Ascending aorta (tissue), 2 donors: Measurements from ENCODE around the gene MAP4K1. TPM values are rescaled to one million over a fixed set of nuclear protein-coding genes. Genes with fewer than 3 reads are reported as not detected.

Experiments used
- DNase-seq, 2 donors: peaks; one replicate each; pipeline ENCODE4 v3.0.0-alpha.2; 2019; ENCODE audit warnings: low spot score in 2 of 2
- H3K27ac ChIP-seq, 2 donors: fragments of 200-600 bp; sonication (generic); one replicate each; pipeline ENCODE4 v1.5.1; 2016 to 2017; ENCODE audit warnings: mild to moderate bottlenecking in 1 of 2
- H3K27me3 ChIP-seq: fragments of 200-600 bp; sonication (generic); one replicate; pipeline ENCODE4 v1.5.1; 2017
- H3K36me3 ChIP-seq, 2 donors: fragments of 200-600 bp; sonication (generic); one replicate each; pipeline ENCODE4 v1.5.1; 2016
- H3K4me1 ChIP-seq, 2 donors: fragments of 200-600 bp; sonication (generic); one replicate each; pipeline ENCODE4 v1.5.1; 2016 to 2017; ENCODE audit warnings: mild to moderate bottlenecking in 1 of 2
- H3K4me3 ChIP-seq, 2 donors: fragments of 200-600 bp; sonication (generic); one replicate each; pipeline ENCODE4 v1.5.1; 2016 to 2017; ENCODE audit warnings: mild to moderate bottlenecking in 1 of 2
- H3K9me3 ChIP-seq, 2 donors: fragments of 200-600 bp; sonication (generic); one replicate each; pipeline ENCODE4 v1.5.1; 2016
- intact Hi-C: fragments of 100-400 bp; cut with DNase I; formaldehyde crosslinking; loops from one replicate; pipeline ENCODE4 v1.15.1; 2023
- total RNA-seq: library from RNA; depleted of rRNA; stranded (reverse); fragments of >200 nt; gene quantifications from one replicate; pipeline ENCODE4 v1.1.0, GENCODE V29; 2016
- TF ChIP-seq, protein P1 (sequence below), 3 experiments: fragments of 200-600 bp in 2 of 3; fragments of 450-650 bp in 1 of 3; sonication (generic) in 2 of 3; IDR thresholded peaks; one replicate each; pipeline ENCODE4 v1.5.1; 2016 to 2019; ENCODE audit warnings: antibody characterized with exemption in 3 of 3, mild to moderate bottlenecking in 1 of 3, moderate library complexity in 1 of 3

MAP4K1 gene
- total RNA-seq, 1 donor from 2014 or later = 15.1 TPM

DNA sequence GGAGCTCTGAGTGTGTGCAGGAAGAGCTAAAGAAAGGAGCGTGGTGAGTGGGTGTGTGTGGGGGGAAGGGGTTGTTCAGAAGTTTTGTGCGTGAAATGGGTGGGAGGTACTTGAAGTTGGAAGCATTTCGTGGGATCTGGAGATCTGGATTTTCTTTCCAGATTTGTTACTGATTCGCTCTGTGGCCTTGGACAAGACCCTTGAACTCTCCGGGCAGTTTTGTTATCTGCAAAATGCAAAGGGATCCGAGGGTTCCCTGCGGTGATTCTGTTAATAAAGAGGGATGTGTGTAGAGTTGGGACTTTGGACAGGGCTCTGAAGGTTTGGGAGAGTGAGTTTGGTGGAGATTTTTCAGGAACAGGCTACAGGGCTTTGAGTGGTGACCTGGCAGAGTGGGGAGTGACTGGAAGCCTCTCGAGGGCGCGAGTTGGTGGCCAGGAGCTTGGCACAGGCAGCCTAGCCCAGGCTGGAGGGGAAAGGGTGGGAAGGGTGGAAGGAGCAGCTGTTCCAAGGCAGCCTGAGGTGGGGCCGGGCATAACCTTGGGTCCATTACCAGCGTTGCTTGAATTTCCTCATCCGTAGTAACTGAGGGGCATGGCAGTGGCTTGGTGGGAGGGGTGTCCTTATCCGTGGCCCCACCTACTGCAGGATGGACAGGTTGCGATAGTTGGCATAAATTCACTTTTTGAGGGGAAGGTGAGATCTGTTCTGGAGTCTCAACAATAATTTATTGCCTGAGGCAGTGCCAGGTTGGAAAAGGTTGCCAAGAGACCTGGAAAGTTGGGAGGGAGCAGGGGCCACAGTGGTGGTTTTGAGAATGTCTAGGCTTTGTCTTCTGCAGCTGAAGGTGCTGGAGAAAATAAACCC is 31.8 kb upstream of the MAP4K1 start:
- DNase-seq = no peak
- intact Hi-C loops = loop anchor here (2.0 to 10.0 kb wide), 4 partner anchors 63 to 755 kb away; partner anchors contain the start of gene ZFP36
- peak overlapping the region; percentile 92 to 96 for H3K27ac ChIP-seq
- H3K4me1 ChIP-seq = peaks cover 15 to 40% of the 10 kb centered on the region in 2 donors
- H3K9me3 ChIP-seq = no peaks in the 10 kb centered on the region
- peak overlapping the region; percentile 89 to 100 for H3K4me3 ChIP-seq
- no peaks in the 10 kb centered on the region for H3K27me3 ChIP-seq
- TF ChIP-seq, protein P1, sequence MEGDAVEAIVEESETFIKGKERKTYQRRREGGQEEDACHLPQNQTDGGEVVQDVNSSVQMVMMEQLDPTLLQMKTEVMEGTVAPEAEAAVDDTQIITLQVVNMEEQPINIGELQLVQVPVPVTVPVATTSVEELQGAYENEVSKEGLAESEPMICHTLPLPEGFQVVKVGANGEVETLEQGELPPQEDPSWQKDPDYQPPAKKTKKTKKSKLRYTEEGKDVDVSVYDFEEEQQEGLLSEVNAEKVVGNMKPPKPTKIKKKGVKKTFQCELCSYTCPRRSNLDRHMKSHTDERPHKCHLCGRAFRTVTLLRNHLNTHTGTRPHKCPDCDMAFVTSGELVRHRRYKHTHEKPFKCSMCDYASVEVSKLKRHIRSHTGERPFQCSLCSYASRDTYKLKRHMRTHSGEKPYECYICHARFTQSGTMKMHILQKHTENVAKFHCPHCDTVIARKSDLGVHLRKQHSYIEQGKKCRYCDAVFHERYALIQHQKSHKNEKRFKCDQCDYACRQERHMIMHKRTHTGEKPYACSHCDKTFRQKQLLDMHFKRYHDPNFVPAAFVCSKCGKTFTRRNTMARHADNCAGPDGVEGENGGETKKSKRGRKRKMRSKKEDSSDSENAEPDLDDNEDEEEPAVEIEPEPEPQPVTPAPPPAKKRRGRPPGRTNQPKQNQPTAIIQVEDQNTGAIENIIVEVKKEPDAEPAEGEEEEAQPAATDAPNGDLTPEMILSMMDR (IDR thresholded peaks at IDR 0.05) = no peak
- no peaks in the 10 kb centered on the region for H3K36me3 ChIP-seq

DNA sequence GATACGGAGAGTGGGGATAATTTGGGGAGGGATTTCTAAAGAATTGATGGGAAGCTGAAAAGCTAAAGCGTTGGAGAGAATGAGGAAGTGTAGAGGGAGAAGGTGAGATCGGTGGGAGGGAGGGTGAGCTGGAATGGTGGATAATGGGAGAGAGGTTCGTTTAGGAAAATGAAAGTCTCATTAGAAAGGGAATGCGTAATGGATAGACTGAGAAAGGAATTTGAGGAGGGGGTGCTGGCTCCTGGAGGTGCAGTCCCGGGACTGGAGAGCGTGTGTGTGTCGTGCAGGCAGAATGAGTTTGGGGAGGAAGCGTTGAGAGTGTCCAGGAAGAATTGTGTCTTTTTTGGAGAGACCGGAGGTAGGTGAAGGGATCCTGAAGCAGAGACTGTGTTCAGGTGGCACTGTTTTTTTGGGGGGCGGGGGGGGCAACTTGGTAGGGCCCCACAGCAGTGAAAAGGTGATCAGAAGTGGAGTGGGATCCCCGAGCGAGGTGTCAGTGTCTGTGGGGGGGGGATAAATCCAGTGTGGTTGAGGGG is 31.1 kb upstream of the MAP4K1 start:
- H3K27ac ChIP-seq = peak overlapping the region; percentile 92 to 96
- H3K9me3 ChIP-seq = no peaks in the 10 kb centered on the region
- peaks cover 11 to 34% of the 10 kb centered on the region in 2 donors for H3K4me1 ChIP-seq
- TF ChIP-seq, protein P1 (IDR thresholded peaks at IDR 0.05) = no peak
- no peaks in the 10 kb centered on the region for H3K27me3 ChIP-seq
- no peaks in the 10 kb centered on the region for H3K36me3 ChIP-seq
- intact Hi-C loops = loop anchor here (2.0 kb wide), 1 partner anchor 84 kb away; no protein-coding TSS in a partner anchor
- peak overlapping the region; percentile 89 to 100 for H3K4me3 ChIP-seq
- DNase-seq = no peak

DNA sequence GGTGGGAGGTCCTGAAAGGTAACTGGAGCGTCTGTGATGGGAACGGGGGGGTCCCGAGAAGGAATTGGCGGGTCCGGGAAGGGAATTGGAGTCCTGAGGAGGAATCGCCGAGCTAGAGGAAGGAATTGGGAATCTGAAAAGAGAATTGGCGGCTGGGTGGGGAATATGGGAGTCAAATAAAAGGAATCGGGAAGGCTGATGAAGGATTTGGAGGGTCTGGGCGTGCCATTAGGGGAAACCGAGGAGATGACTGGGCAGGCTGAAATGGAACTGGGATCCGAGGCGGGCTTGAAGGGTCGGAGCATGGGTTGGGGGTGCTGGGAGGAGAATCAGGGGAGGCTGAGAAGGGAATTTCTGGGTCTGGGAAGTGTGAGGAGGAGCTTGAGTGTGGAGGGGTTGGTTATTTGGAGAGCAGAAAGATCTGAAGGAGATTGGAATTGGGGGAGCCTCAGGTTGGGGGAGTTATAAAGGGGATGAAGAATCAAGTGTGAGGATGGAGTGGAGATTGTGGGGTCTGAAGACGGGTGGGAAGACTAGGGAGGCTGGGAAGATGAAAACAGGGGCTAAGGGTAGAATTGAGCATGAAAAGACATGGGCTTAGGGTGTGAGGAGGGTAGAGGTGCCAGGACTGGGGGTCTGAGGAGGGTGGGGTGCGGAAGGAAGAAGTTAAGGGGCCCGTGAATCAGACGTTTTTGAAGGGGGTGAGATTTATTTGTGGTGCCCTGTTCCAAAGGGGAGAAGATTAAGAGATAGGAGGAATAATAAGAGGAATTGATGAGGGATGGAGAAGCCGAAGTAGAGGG is 30.4 kb upstream of the MAP4K1 start:
- TF ChIP-seq, protein P1 (IDR thresholded peaks at IDR 0.05) = no peak
- peak overlapping the region; percentile 92 to 96 for H3K27ac ChIP-seq
- DNase-seq = no peak
- no peaks in the 10 kb centered on the region for H3K36me3 ChIP-seq
- peaks cover 10 to 29% of the 10 kb centered on the region in 2 donors for H3K4me1 ChIP-seq
- H3K4me3 ChIP-seq = peak overlapping the region; percentile 89 to 100
- no peaks in the 10 kb centered on the region for H3K27me3 ChIP-seq
- intact Hi-C loops = loop anchor here (1.0 to 2.0 kb wide), 4 partner anchors 29 to 202 kb away; partner anchors contain the start of genes ECH1 and EIF3K
- no peaks in the 10 kb centered on the region for H3K9me3 ChIP-seq

DNA sequence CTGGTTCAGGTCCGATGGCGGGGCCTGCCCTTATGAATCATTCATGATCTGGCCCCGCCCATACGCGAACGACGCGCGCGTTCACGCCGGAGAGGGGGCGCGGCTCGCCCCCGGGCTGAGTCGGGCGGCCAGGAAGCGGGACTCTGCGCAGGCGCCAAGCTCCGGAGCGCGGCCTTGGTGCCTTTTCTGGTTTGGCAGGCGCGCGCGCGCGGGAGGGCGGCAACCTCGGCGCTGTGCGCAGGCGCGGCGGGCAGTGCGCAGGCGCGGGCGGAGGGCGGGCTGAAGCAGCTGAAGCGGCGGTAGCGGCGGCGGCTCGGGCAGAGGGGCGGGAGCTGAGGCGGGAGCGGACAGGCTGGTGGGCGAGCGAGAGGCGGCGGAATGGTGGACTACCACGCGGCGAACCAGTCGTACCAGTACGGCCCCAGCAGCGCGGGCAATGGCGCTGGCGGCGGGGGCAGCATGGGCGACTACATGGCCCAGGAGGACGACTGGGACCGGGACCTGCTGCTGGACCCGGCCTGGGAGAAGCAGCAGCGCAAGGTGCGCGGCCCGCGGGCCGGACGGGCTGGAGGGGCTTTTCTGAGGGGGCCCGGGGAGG is 29.7 kb upstream of the MAP4K1 start, which contains the start of gene ACTN4:
ACTN4 (plus strand) TSS at position 282 of the 598 bp plus-strand sequence; CDS start at position 379, 97 bp downstream.
- H3K27me3 ChIP-seq = no peaks in the 10 kb centered on the region
- intact Hi-C loops = loop anchor here (1.0 to 2.0 kb wide), 3 partner anchors 29 to 203 kb away; partner anchors contain the start of genes ECH1 and EIF3K
- H3K4me3 ChIP-seq = peak within 1 kb of the TSS; percentile 89 to 100
- peak within 1 kb of the TSS; percentile 92 to 96 for H3K27ac ChIP-seq
- no peaks in the 10 kb centered on the region for H3K9me3 ChIP-seq
- peaks cover 10 to 22% of the 10 kb centered on the region in 2 donors for H3K4me1 ChIP-seq
- DNase-seq = peak; percentile 93 to 99
- TF ChIP-seq, protein P1 (IDR thresholded peaks at IDR 0.05) = no peak
- no peaks in the 10 kb centered on the region for H3K36me3 ChIP-seq

DNA sequence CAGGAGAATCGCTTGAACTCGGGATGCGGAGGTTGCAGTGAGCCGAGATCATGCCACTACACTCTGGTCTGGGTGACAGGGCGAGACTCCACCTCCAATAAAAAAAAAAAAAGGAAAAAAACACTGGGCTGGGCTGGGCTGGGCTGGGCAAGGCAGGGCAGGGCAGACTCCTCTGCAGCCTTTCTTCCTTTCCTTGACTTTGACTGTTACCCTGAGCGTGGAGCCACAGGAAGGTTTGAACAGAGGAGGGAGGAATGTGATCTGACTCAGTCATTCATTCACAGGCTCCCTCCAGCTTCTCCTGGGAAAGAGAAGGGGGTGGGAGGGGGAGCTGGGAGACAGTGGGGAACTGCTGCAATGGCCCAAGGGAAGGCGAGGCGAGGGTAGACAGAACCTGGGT is 27.0 kb upstream of the MAP4K1 start:
- DNase-seq = no peak
- Histone ChIP-seq H3K9me3 (no peaks in the 10 kb centered on the region), H3K36me3 (no peaks in the 10 kb centered on the region), H3K27me3 (no peaks in the 10 kb centered on the region), H3K4me1 (peaks cover 3 to 7% of the 10 kb centered on the region in 2 donors), H3K4me3 (no peak overlapping the region), H3K27ac (no peak overlapping the region)
- TF ChIP-seq, protein P1 (IDR thresholded peaks at IDR 0.05) = no peak
- intact Hi-C loops = no loop called here
